ENCODE measurements around the gene EEF1AKMT4.

EEF1AKMT4 gene

GRCh38 chr3:184239221-184239620, 10.3 kb upstream of the EEF1AKMT4 start:
- POLR2A ChIA-PET, result no interaction called here
- TF ChIP-seq FOXA1 (IDR thresholded peaks at IDR 0.05) (no peak), ARNT (IDR thresholded peaks at IDR 0.05) (no peak), ELF4 (IDR thresholded peaks at IDR 0.05) (no peak), CTBP1 (IDR thresholded peaks at IDR 0.05; ENCODE audit: borderline replicate concordance) (no peak), ZNF384 (IDR thresholded peaks at IDR 0.05) (no peak), TARDBP (IDR thresholded peaks at IDR 0.05) (no peak)
- CTCF ChIA-PET, result no interaction called here
- no peak for DNase-seq (ENCODE audit: extremely low spot score)

- TF ChIP-seq LEF1 (IDR thresholded peaks at IDR 0.05; ENCODE audit: borderline replicate concordance) (no peak), ELF4 (IDR thresholded peaks at IDR 0.05) (no peak), NFRKB (IDR thresholded peaks at IDR 0.05) (no peak), FOXA1 (IDR thresholded peaks at IDR 0.05) (no peak), TARDBP (IDR thresholded peaks at IDR 0.05) (no peak), FOXK2 (IDR thresholded peaks at IDR 0.05) (no peak), ZNF384 (IDR thresholded peaks at IDR 0.05) (no peak), BHLHE40 (IDR thresholded peaks at IDR 0.05; ENCODE audit: borderline replicate concordance) (no peak)
- ChIA-PET CTCF (no interaction called here), POLR2A (interaction anchor here (0.9 kb wide), 1 partner anchor 10 kb away, joined by 3 read pairs; the partner anchor contains the start of gene EEF1AKMT4)
- DNase-seq (ENCODE audit: extremely low spot score), result no peak
Observed at GRCh38 chr3:184239708-184240107, 9.8 kb upstream of the EEF1AKMT4 start.

GRCh38 chr3:184240384-184241140, 8.9 kb upstream of the EEF1AKMT4 start:
- no peak for DNase-seq (ENCODE audit: extremely low spot score)
- ChIA-PET POLR2A (interaction anchor here (0.9 kb wide), 1 partner anchor 9 kb away, joined by 3 read pairs; the partner anchor contains the start of gene EEF1AKMT4), CTCF (interaction anchor here (0.6 to 1.1 kb wide), 3 partner anchors 13 to 94 kb away, joined by 3 to 5 read pairs (median 4); no protein-coding TSS in a partner anchor)
- TF ChIP-seq LEF1 (IDR thresholded peaks at IDR 0.05; ENCODE audit: borderline replicate concordance), result no peak

- ChIA-PET CTCF (interaction anchor here (0.6 to 1.1 kb wide), 3 partner anchors 13 to 94 kb away, joined by 3 to 5 read pairs (median 4); no protein-coding TSS in a partner anchor), POLR2A (no interaction called here)
- TF ChIP-seq FOXM1 (IDR thresholded peaks at IDR 0.05; ENCODE audit: borderline replicate concordance), result no peak
- no peak for TF ChIP-seq CTBP1 (IDR thresholded peaks at IDR 0.05; ENCODE audit: borderline replicate concordance)
- TF ChIP-seq ZNF384 (IDR thresholded peaks at IDR 0.05), result no peak
- TF ChIP-seq LEF1 (IDR thresholded peaks at IDR 0.05; ENCODE audit: borderline replicate concordance), result no peak
- no peak for TF ChIP-seq SP1 (IDR thresholded peaks at IDR 0.05)
- TF ChIP-seq PKNOX1 (IDR thresholded peaks at IDR 0.05), result no peak
- no peak for TF ChIP-seq FOXK2 (IDR thresholded peaks at IDR 0.05)
- TF ChIP-seq SUZ12 (IDR thresholded peaks at IDR 0.05), result no peak
- no peak for TF ChIP-seq FOXA1 (IDR thresholded peaks at IDR 0.05)
- TF ChIP-seq NFRKB (IDR thresholded peaks at IDR 0.05), result no peak
- TF ChIP-seq ARNT (IDR thresholded peaks at IDR 0.05), result no peak
- no peak for TF ChIP-seq HDGF (IDR thresholded peaks at IDR 0.05; ENCODE audit: borderline replicate concordance)
- TF ChIP-seq TARDBP (IDR thresholded peaks at IDR 0.05), result no peak
- no peak for TF ChIP-seq L3MBTL2 (conservative IDR thresholded peaks at IDR 0.05)
- no peak for TF ChIP-seq ELF4 (IDR thresholded peaks at IDR 0.05)
- no peak for TF ChIP-seq BHLHE40 (IDR thresholded peaks at IDR 0.05; ENCODE audit: borderline replicate concordance)
- DNase-seq (ENCODE audit: extremely low spot score), result no peak
Observed at GRCh38 chr3:184241141-184241446, 8.4 kb upstream of the EEF1AKMT4 start.

- POLR2A ChIA-PET, result no interaction called here
Observed at GRCh38 chr3:184241447-184242296, 7.8 kb upstream of the EEF1AKMT4 start.

More at GRCh38 chr3:184241447-184242296, 7.8 kb upstream of the EEF1AKMT4 start:
- no peak for DNase-seq (ENCODE audit: extremely low spot score)
- TF ChIP-seq NFRKB (IDR thresholded peaks at IDR 0.05) (no peak), HDGF (IDR thresholded peaks at IDR 0.05; ENCODE audit: borderline replicate concordance) (no peak), TARDBP (IDR thresholded peaks at IDR 0.05) (no peak), PKNOX1 (IDR thresholded peaks at IDR 0.05) (no peak), CTBP1 (IDR thresholded peaks at IDR 0.05; ENCODE audit: borderline replicate concordance) (no peak), BHLHE40 (IDR thresholded peaks at IDR 0.05; ENCODE audit: borderline replicate concordance) (no peak), ELF4 (IDR thresholded peaks at IDR 0.05) (no peak), SP1 (IDR thresholded peaks at IDR 0.05) (no peak), FOXM1 (IDR thresholded peaks at IDR 0.05; ENCODE audit: borderline replicate concordance) (no peak), L3MBTL2 (conservative IDR thresholded peaks at IDR 0.05) (no peak), ARNT (IDR thresholded peaks at IDR 0.05) (no peak), FOXK2 (IDR thresholded peaks at IDR 0.05) (no peak), SUZ12 (IDR thresholded peaks at IDR 0.05) (no peak), ZNF384 (IDR thresholded peaks at IDR 0.05) (no peak), LEF1 (IDR thresholded peaks at IDR 0.05; ENCODE audit: borderline replicate concordance) (no peak), FOXA1 (IDR thresholded peaks at IDR 0.05) (no peak)
- CTCF ChIA-PET, result interaction anchor here (0.6 to 1.1 kb wide), 2 partner anchors 14 to 183 kb away, joined by 3 to 5 read pairs; no protein-coding TSS in a partner anchor
